H9 (cell line): ENCODE results near the gene VPS39. TPM values are rescaled to one million over a fixed set of nuclear protein-coding genes. Genes with fewer than 3 reads are reported as not detected.

Experiments
- DNase-seq: peaks from one replicate; pipeline ENCODE4 v3.0.0-alpha.2; 2017
- H2AFZ ChIP-seq: one replicate; pipeline ENCODE4 v1.6.1; 2013; ENCODE audit warnings: mild to moderate bottlenecking, low read length, control low read depth, moderate library complexity
- H2AK5ac ChIP-seq: 2 replicates; pipeline ENCODE4 v1.6.1; 2013; ENCODE audit warnings: low read length, control low read depth, mixed read lengths; ENCODE audit not compliant: insufficient read length
- H2BK120ac ChIP-seq: one replicate; pipeline ENCODE4 v1.6.1; 2013; ENCODE audit warnings: low read depth, mild to moderate bottlenecking, low read length, control low read depth, inconsistent platforms; ENCODE audit not compliant: poor library complexity, severe bottlenecking
- H2BK12ac ChIP-seq: 2 replicates; pipeline ENCODE4 v1.6.1; 2013; ENCODE audit warnings: low read length, control low read depth, mixed read lengths, low read depth; ENCODE audit not compliant: insufficient read length
- H2BK15ac ChIP-seq: 2 replicates; pipeline ENCODE4 v1.6.1; 2013; ENCODE audit warnings: low read depth, low read length, control low read depth
- H2BK20ac ChIP-seq: one replicate; pipeline ENCODE4 v1.6.1; 2013; ENCODE audit warnings: low read depth, mild to moderate bottlenecking, low read length, control low read depth, inconsistent platforms; ENCODE audit not compliant: poor library complexity, severe bottlenecking
- H2BK5ac ChIP-seq: 2 replicates; pipeline ENCODE4 v1.6.1; 2013; ENCODE audit warnings: low read length, control low read depth, mixed read lengths; ENCODE audit not compliant: insufficient read length
- H3K14ac ChIP-seq: 2 replicates; pipeline ENCODE4 v1.6.1; 2013; ENCODE audit warnings: low read length, control low read depth; ENCODE audit not compliant: insufficient read depth
- H3K18ac ChIP-seq: 2 replicates; pipeline ENCODE4 v1.6.1; 2013; ENCODE audit warnings: low read depth, mild to moderate bottlenecking, mixed read lengths, low read length, control low read depth; ENCODE audit not compliant: insufficient read length
- H3K23ac ChIP-seq: 2 replicates; pipeline ENCODE4 v1.6.1; 2013; ENCODE audit warnings: low read length, control low read depth, mixed read lengths, low read depth; ENCODE audit not compliant: insufficient read length
- H3K23me2 ChIP-seq: 2 replicates; pipeline ENCODE4 v1.6.1; 2013; ENCODE audit warnings: low read depth, mild to moderate bottlenecking, mixed read lengths, low read length, control low read depth; ENCODE audit not compliant: insufficient read length, poor library complexity, severe bottlenecking
- H3K27ac ChIP-seq: 2 replicates; pipeline ENCODE4 v1.5.1; 2013; ENCODE audit warnings: low read length, control low read depth, mixed read lengths, low read depth; ENCODE audit not compliant: insufficient read length
- H3K27me3 ChIP-seq: 2 replicates; pipeline ENCODE4 v1.6.1; 2013; ENCODE audit warnings: low read length, control low read depth, inconsistent platforms; ENCODE audit not compliant: insufficient read depth
- H3K4ac ChIP-seq: 2 replicates; pipeline ENCODE4 v1.6.1; 2013; ENCODE audit warnings: low read depth, mild to moderate bottlenecking, control low read depth, inconsistent platforms, low read length, moderate library complexity
- H3K4me1 ChIP-seq: 2 replicates; pipeline ENCODE4 v1.6.1; 2013; ENCODE audit warnings: low read length, control low read depth, inconsistent platforms; ENCODE audit not compliant: insufficient read depth
- H3K4me2 ChIP-seq: 2 replicates; pipeline ENCODE4 v1.6.1; 2013; ENCODE audit warnings: low read length, control low read depth, mixed read lengths; ENCODE audit not compliant: insufficient read length, insufficient read depth
- H3K56ac ChIP-seq: 2 replicates; pipeline ENCODE4 v1.6.1; 2013; ENCODE audit warnings: low read depth, mild to moderate bottlenecking, mixed read lengths, low read length, control low read depth; ENCODE audit not compliant: insufficient read length
- H3K79me1 ChIP-seq: 2 replicates; pipeline ENCODE4 v1.6.1; 2013; ENCODE audit warnings: low read depth, mild to moderate bottlenecking, moderate library complexity, low read length, control low read depth, inconsistent platforms; ENCODE audit not compliant: insufficient read depth, poor library complexity, severe bottlenecking
- H3K79me2 ChIP-seq: 2 replicates; pipeline ENCODE4 v1.6.1; 2013; ENCODE audit warnings: low read length, control low read depth, inconsistent platforms; ENCODE audit not compliant: insufficient read depth
- H3K9ac ChIP-seq: 2 replicates; pipeline ENCODE4 v1.6.1; 2013; ENCODE audit warnings: low read length, control low read depth, mixed read lengths; ENCODE audit not compliant: insufficient read length; ENCODE audit errors: extremely low read depth
- H3K9me3 ChIP-seq: one replicate; pipeline ENCODE4 v1.6.1; 2013; ENCODE audit warnings: low read depth, low read length, inconsistent platforms; ENCODE audit not compliant: control insufficient read depth
- H3T11ph ChIP-seq: one replicate; pipeline ENCODE4 v1.6.1; 2013; ENCODE audit warnings: mild to moderate bottlenecking, low read length, control low read depth, inconsistent platforms
- H4K20me1 ChIP-seq: one replicate; pipeline ENCODE4 v1.6.1; 2013; ENCODE audit not compliant: control insufficient read depth, insufficient read length, insufficient read depth
- H4K5ac ChIP-seq: 2 replicates; pipeline ENCODE4 v1.6.1; 2013; ENCODE audit warnings: low read depth, mild to moderate bottlenecking, mixed read lengths, low read length, control low read depth; ENCODE audit not compliant: insufficient read length
- H4K8ac ChIP-seq: replicated peaks from 2 replicates; pipeline ENCODE4 v1.6.1; 2013; ENCODE audit warnings: low read length, control low read depth, mixed read lengths, low read depth; ENCODE audit not compliant: insufficient read length
- H4K91ac ChIP-seq: 2 replicates; pipeline ENCODE4 v1.6.1; 2013; ENCODE audit warnings: low read depth, mild to moderate bottlenecking, moderate library complexity, mixed read lengths, low read length, control low read depth; ENCODE audit not compliant: insufficient read length
- H3K27ac Mint-ChIP-seq, 3 experiments: 2 replicates in 2 of 3; 3 replicates in 1 of 3; pipeline ENCODE4 v1.8.0; 2020 to 2021; ENCODE audit warnings: mixed read lengths in 3 of 3, mild to moderate bottlenecking in 1 of 3, moderate library complexity in 1 of 3
- H3K27me3 Mint-ChIP-seq: 2 replicates; pipeline ENCODE4 v1.8.0; 2021; ENCODE audit warnings: low read depth, mild to moderate bottlenecking, moderate library complexity, mixed read lengths
- H3K36me3 Mint-ChIP-seq, 3 experiments: 2 replicates in 2 of 3; 3 replicates in 1 of 3; pipeline ENCODE4 v1.8.0; 2020 to 2021; ENCODE audit warnings: low read depth in 3 of 3, mixed read lengths in 3 of 3; ENCODE audit not compliant: insufficient read depth in 1 of 3
- H3K4me1 Mint-ChIP-seq, 2 experiments: 2 replicates each; pipeline ENCODE4 v1.8.0; 2020; ENCODE audit warnings: mixed read lengths in 2 of 2
- H3K4me3 Mint-ChIP-seq, 2 experiments: 2 replicates in 1 of 2; 3 replicates in 1 of 2; pipeline ENCODE4 v1.8.0; 2020 to 2021; ENCODE audit warnings: mild to moderate bottlenecking in 2 of 2, mixed read lengths in 2 of 2, moderate library complexity in 1 of 2
- H3K9me3 Mint-ChIP-seq, 2 experiments: 2 replicates in 1 of 2; 3 replicates in 1 of 2; pipeline ENCODE4 v1.8.0; 2020; ENCODE audit warnings: mild to moderate bottlenecking in 2 of 2, mixed read lengths in 2 of 2, moderate library complexity in 1 of 2
- WGBS: extraction: QIAGEN DNeasy Blood & Tissue Kit; methylation state at CpG from one replicate; pipeline ENCODE4 v1.1.7; 2013; ENCODE audit warnings: missing lambda C conversion rate, low lambda C conversion rate, mixed read lengths; ENCODE audit not compliant: insufficient read length; ENCODE audit errors: extremely low coverage; 5-methylcytosine and 5-hydroxymethylcytosine counted together
- total RNA-seq: library from RNA; stranded (reverse); gene quantifications from 2 replicates; pipeline ENCODE4 v1.2.1, GENCODE V29; 2021
- TF ChIP-seq, protein P1 (sequence below): fragments of 200-600 bp; sonication (generic); conservative IDR thresholded peaks from 3 replicates; pipeline ENCODE4 v1.8.0; 2021; ENCODE audit warnings: antibody characterized with exemption, mild to moderate bottlenecking

VPS39 gene
- total RNA-seq, 1 experiment from 2014 or later = 48.6 TPM

GRCh38 chr15:42148808-42149492, 59.2 kb downstream of the VPS39 start:
- Histone ChIP-seq H3K79me2 (no peaks in the 10 kb centered on the region), H3T11ph (no peak overlapping the region), H3K4ac (no peak overlapping the region), H3K4me1 (no peaks in the 10 kb centered on the region), H2AK5ac (no peak overlapping the region), H3K27ac (no peak overlapping the region), H3K27me3 (no peaks in the 10 kb centered on the region), H3K9ac (no peak overlapping the region), H3K4me2 (no peak overlapping the region), H2BK15ac (no peak overlapping the region), H2BK20ac (no peak overlapping the region), H3K14ac (no peak overlapping the region), H4K5ac (no peak overlapping the region), H3K9me3 (no peaks in the 10 kb centered on the region), H4K20me1 (no peaks in the 10 kb centered on the region), H2AFZ (no peak overlapping the region), H2BK120ac (no peak overlapping the region), H2BK12ac (no peak overlapping the region), H2BK5ac (no peak overlapping the region), H4K8ac (no peak overlapping the region), H4K91ac (no peak overlapping the region), H3K56ac (no peak overlapping the region), H3K23ac (no peak overlapping the region), H3K79me1 (no peaks in the 10 kb centered on the region), H3K18ac (no peak overlapping the region), H3K23me2 (no peaks in the 10 kb centered on the region)
- H3K9me3 Mint-ChIP-seq = no peaks in the 10 kb centered on the region
- TF ChIP-seq, protein P1, sequence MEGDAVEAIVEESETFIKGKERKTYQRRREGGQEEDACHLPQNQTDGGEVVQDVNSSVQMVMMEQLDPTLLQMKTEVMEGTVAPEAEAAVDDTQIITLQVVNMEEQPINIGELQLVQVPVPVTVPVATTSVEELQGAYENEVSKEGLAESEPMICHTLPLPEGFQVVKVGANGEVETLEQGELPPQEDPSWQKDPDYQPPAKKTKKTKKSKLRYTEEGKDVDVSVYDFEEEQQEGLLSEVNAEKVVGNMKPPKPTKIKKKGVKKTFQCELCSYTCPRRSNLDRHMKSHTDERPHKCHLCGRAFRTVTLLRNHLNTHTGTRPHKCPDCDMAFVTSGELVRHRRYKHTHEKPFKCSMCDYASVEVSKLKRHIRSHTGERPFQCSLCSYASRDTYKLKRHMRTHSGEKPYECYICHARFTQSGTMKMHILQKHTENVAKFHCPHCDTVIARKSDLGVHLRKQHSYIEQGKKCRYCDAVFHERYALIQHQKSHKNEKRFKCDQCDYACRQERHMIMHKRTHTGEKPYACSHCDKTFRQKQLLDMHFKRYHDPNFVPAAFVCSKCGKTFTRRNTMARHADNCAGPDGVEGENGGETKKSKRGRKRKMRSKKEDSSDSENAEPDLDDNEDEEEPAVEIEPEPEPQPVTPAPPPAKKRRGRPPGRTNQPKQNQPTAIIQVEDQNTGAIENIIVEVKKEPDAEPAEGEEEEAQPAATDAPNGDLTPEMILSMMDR = no peak
- no peaks in the 10 kb centered on the region; the same call in 1 of the 2 replicates for H3K27me3 Mint-ChIP-seq
- no peak overlapping the region for H3K4me3 Mint-ChIP-seq
- DNase-seq = no peak
- no CpG with 5 or more reads among the region's 12 CpGs for WGBS
- peaks cover 3 to 8% of the 10 kb centered on the region in 2 experiments; a peak in 2 of 4 replicates for H3K4me1 Mint-ChIP-seq
- H3K36me3 Mint-ChIP-seq = no peaks in the 10 kb centered on the region
- peak overlapping the region in 1 of 3 experiments; percentile 21; a peak in 2 of 7 replicates for H3K27ac Mint-ChIP-seq
